HL-60 (cell line): ENCODE results near the gene VPREB3.

ENCODE experiments used
- DNase-seq, 2 experiments: peaks; one replicate each; pipeline ENCODE4 v3.0.0-alpha.2; 2010 to 2020; ENCODE audit warnings: low read depth in 1 of 2, low spot score in 1 of 2
- H3K27ac ChIP-seq: fragments of 250-450 bp; sonication (Bioruptor Pico); replicated peaks from 2 replicates; pipeline ENCODE4 v1.5.1; 2020; ENCODE audit warnings: mild to moderate bottlenecking, moderate library complexity
- H3K27me3 ChIP-seq: fragments of 250-450 bp; sonication (Bioruptor Pico); 2 replicates; pipeline ENCODE4 v1.5.1; 2021; ENCODE audit warnings: mild to moderate bottlenecking, moderate library complexity; ENCODE audit not compliant: insufficient read depth, poor library complexity, severe bottlenecking
- H3K4me3 ChIP-seq: replicated peaks from 2 replicates; pipeline ENCODE4 v1.5.1; 2011; ENCODE audit warnings: mild to moderate bottlenecking, control low read depth, low read length; ENCODE audit not compliant: insufficient read depth
- GABPA ChIP-seq: IDR thresholded peaks from 2 replicates; pipeline ENCODE4 v1.6.1; 2012; ENCODE audit warnings: low read depth
- POLR2AphosphoS5 ChIP-seq: IDR thresholded peaks from 2 replicates; pipeline ENCODE4 v1.6.1; 2012; ENCODE audit warnings: low read depth
- SPI1 ChIP-seq: IDR thresholded peaks from 2 replicates; pipeline ENCODE4 v1.6.1; 2012; ENCODE audit warnings: low read depth, mild to moderate bottlenecking, borderline replicate concordance
- TF ChIP-seq, protein P1 (sequence below): IDR thresholded peaks from one replicate; pipeline ENCODE4 v1.5.1; 2011; ENCODE audit warnings: low read length, control low read depth, inconsistent platforms; ENCODE audit not compliant: insufficient read depth
- TF ChIP-seq, protein P2 (sequence below): IDR thresholded peaks from 2 replicates; pipeline ENCODE4 v1.6.1; 2012; ENCODE audit warnings: low read depth; ENCODE audit not compliant: insufficient replicate concordance

Gene VPREB3

DNA sequence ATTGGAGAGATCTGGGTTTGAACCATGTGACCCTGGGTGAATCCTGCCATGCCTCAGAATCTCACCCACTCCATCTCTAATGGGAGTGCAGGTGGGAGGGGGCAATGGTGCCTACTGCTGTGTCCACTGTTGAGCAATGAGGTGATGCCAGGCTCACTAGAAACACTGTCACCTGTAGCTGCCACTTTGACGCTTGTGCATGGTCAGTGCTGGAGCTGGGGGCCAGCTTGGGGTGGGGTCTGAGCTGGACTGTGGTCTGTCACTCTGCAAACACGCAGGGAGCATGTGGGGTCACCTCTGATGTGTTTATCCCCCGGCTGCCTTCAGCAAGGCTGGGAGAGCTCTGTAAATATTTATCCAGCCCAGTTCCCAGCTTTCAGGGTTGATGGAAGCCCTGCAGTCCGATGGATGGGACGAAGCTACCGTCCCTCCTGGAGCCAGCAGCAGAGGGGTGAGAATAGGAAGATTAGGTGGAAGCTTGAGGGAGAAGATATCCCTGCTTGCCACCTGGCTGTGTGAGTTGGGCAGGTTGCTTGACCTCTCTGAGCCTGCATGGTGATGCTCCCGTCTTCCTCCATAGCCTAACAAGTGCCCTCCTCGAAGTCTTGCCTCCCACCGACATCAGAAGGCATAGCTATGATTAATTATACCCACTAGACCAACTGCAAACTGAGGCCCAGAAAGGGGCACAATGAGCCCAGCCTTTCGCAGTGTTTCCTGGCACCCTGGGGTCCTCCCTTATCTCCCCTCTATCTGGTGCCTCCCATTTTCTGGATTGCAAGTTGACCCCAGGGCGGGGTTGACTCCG, 20.1 kb upstream of the VPREB3 start:
- Histone ChIP-seq H3K4me3 (no peak overlapping the region), H3K27me3 (peaks cover 17% of the 10 kb centered on the region), H3K27ac (no peak overlapping the region)
- no peak for DNase-seq
- no peak for TF ChIP-seq POLR2AphosphoS5
- TF ChIP-seq, protein P1, sequence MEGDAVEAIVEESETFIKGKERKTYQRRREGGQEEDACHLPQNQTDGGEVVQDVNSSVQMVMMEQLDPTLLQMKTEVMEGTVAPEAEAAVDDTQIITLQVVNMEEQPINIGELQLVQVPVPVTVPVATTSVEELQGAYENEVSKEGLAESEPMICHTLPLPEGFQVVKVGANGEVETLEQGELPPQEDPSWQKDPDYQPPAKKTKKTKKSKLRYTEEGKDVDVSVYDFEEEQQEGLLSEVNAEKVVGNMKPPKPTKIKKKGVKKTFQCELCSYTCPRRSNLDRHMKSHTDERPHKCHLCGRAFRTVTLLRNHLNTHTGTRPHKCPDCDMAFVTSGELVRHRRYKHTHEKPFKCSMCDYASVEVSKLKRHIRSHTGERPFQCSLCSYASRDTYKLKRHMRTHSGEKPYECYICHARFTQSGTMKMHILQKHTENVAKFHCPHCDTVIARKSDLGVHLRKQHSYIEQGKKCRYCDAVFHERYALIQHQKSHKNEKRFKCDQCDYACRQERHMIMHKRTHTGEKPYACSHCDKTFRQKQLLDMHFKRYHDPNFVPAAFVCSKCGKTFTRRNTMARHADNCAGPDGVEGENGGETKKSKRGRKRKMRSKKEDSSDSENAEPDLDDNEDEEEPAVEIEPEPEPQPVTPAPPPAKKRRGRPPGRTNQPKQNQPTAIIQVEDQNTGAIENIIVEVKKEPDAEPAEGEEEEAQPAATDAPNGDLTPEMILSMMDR = no peak
- no peak for TF ChIP-seq SPI1
- TF ChIP-seq, protein P2, sequence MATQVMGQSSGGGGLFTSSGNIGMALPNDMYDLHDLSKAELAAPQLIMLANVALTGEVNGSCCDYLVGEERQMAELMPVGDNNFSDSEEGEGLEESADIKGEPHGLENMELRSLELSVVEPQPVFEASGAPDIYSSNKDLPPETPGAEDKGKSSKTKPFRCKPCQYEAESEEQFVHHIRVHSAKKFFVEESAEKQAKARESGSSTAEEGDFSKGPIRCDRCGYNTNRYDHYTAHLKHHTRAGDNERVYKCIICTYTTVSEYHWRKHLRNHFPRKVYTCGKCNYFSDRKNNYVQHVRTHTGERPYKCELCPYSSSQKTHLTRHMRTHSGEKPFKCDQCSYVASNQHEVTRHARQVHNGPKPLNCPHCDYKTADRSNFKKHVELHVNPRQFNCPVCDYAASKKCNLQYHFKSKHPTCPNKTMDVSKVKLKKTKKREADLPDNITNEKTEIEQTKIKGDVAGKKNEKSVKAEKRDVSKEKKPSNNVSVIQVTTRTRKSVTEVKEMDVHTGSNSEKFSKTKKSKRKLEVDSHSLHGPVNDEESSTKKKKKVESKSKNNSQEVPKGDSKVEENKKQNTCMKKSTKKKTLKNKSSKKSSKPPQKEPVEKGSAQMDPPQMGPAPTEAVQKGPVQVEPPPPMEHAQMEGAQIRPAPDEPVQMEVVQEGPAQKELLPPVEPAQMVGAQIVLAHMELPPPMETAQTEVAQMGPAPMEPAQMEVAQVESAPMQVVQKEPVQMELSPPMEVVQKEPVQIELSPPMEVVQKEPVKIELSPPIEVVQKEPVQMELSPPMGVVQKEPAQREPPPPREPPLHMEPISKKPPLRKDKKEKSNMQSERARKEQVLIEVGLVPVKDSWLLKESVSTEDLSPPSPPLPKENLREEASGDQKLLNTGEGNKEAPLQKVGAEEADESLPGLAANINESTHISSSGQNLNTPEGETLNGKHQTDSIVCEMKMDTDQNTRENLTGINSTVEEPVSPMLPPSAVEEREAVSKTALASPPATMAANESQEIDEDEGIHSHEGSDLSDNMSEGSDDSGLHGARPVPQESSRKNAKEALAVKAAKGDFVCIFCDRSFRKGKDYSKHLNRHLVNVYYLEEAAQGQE = no peak
- TF ChIP-seq GABPA = no peak

DNA sequence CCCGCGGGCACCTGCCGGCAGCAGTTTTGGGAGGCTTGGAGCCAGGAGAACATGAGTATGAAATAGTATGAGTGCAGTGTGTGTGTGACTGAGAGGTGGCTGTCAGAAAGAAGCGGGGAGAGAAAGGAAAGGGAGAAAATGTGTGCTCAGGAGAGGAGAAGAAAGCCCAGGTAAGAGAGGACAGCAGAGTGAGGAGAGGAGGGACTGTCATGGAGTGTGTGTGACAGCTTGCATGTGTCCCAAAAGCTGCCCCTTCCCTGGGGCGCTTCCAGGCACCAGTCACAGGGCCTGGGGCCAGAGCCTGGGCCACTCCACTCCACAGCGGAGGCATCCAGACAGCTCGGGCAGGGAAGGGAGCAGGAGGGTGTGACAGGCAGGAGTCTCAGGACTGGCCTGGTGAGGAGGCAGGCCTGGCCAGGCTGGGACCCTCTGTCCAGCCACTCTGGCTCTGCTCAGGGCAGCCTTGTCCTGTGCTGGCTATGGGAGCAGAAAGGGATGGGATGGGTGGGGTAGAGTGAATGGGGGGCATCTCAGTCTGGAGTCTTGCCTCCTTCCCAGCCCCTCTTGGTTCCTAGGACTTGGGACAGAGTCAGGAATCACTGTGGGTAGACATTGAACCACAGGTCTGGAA, 19.4 kb upstream of the VPREB3 start:
- DNase-seq = no peak
- no peak for TF ChIP-seq GABPA
- TF ChIP-seq, protein P1 = no peak
- TF ChIP-seq POLR2AphosphoS5 = no peak
- TF ChIP-seq SPI1 = no peak
- H3K27ac ChIP-seq = no peak overlapping the region
- H3K4me3 ChIP-seq = no peak overlapping the region
- peaks cover 17% of the 10 kb centered on the region for H3K27me3 ChIP-seq

DNA sequence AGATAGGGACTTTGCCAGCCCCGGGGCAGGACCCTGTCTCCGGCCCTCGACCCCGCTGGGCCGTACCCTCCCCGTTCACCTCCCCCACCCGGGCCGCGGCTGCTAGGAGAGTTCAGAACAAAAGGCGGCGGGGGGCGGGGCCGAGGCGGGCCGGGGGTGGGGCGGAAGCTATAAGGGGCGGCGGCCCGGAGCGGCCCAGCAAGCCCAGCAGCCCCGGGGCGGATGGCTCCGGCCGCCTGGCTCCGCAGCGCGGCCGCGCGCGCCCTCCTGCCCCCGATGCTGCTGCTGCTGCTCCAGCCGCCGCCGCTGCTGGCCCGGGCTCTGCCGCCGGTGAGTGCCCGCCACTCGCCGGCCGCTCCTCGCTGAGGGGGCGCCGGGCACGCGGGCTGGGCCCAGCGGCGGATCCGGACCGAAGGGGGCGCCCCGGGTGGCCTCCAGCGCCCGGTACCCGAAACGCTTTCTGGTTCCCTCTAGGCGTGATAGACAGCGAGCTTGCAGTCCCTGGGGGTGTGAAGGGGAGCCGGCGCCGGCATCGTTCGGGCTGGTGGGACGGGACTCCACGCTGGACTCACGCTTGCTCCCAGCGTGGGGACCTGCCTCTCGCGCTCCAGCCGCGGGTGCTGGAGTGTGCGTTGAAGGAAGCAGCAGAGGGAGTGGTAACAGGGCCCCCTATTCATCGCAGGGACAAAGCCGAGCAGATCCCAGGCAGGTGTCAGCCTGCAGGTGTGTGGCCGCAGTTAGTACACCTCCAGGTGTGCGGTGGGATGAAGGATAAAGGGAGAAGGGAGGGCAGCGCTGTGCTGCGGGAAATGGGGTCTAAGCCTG, 18.6 kb upstream of the VPREB3 start, which contains the start of gene MMP11:
Gene MMP11 (plus strand): TSS at position 201 of the 825 bp plus-strand sequence. CDS start 22 bp downstream, at position 223.
- H3K27ac ChIP-seq = no peak within 1 kb of the TSS
- no peak for DNase-seq
- H3K4me3 ChIP-seq = peak within 1 kb of the TSS; percentile 23
- TF ChIP-seq, protein P2 = no peak
- TF ChIP-seq, protein P1 = no peak
- TF ChIP-seq SPI1 = no peak
- TF ChIP-seq GABPA = no peak
- no peak for TF ChIP-seq POLR2AphosphoS5
- H3K27me3 ChIP-seq = peaks cover 17% of the 10 kb centered on the region
